PC-3 (cell line): ENCODE results near the gene ETV3.

Experiments used
- EZH2 ChIP-seq: fragments of 300-600 bp; sonication (generic); IDR thresholded peaks from one replicate; pipeline ENCODE4 v1.6.1; 2017; ENCODE audit warnings: antibody characterized with exemption, mild to moderate bottlenecking, low read length; ENCODE audit not compliant: unreplicated experiment
- TF ChIP-seq, protein P1 (sequence below): fragments of 300-600 bp; sonication (generic); conservative IDR thresholded peaks from 2 replicates; pipeline ENCODE4 v1.5.1; 2017; ENCODE audit warnings: antibody characterized with exemption, low read depth, mild to moderate bottlenecking, low read length

DNA sequence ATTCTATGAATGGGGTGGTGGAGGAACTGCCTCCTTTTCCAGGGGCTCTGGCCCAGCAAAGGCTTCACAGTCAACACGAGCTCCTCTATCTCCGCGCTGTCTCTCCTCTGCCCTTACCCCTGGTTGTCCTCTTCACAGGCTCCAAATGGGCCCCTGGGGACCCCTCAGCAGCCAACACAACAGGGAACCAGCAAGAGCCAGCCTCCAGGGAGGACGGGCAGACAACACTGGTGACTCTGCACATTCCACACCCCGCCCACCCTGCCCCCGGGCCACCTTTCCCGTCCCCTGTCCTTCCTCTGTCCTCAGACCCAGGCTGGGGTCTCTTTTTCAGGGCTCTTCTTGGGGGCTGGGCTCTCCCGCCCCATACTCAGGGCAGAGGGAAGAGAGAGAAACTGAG, 17.5 kb upstream of the ETV3 start:
- TF ChIP-seq, protein P1, sequence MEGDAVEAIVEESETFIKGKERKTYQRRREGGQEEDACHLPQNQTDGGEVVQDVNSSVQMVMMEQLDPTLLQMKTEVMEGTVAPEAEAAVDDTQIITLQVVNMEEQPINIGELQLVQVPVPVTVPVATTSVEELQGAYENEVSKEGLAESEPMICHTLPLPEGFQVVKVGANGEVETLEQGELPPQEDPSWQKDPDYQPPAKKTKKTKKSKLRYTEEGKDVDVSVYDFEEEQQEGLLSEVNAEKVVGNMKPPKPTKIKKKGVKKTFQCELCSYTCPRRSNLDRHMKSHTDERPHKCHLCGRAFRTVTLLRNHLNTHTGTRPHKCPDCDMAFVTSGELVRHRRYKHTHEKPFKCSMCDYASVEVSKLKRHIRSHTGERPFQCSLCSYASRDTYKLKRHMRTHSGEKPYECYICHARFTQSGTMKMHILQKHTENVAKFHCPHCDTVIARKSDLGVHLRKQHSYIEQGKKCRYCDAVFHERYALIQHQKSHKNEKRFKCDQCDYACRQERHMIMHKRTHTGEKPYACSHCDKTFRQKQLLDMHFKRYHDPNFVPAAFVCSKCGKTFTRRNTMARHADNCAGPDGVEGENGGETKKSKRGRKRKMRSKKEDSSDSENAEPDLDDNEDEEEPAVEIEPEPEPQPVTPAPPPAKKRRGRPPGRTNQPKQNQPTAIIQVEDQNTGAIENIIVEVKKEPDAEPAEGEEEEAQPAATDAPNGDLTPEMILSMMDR: no peak
- TF ChIP-seq EZH2: no peak
